ENCODE results near the gene CCNDBP1.
"Not testable (repeated sequence)": the region's sequence is repeated elsewhere in the genome, so short reads cannot be mapped to it uniquely, and the experiment has no call there.

DNA sequence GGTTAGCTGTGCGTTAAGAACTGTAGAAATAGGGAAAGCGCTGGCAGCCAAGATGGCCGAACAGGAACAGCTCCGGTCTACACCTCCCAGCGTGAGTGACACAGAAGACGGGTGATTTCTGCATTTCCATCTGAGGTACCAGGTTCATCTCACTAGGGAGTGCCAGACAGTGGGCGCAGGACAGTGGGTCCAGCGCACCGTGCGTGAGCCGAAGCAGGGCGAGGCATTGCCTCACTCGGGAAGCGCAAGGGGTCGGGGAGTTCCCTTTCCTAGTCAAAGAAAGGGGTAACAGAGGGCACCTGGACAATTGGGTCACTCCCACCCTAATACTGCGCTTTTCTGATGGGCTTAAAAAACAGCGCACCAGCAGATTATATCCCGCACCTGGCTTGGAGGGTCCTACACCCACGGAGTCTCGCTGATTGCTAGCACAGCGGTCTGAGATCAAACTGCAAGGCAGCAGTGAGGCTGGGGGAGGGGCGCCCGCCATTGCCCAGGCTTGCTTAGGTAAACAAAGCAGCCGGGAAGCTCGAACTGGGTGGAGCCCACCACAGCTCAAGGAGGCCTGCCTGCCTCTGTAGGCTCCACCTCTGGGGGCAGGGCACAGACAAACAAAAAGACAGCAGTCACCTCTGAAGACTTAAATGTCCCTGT, 9.4 kb upstream of the CCNDBP1 start:
- TF ChIP-seq PBX3 (IDR thresholded peaks at IDR 0.05); RCOR1 (IDR thresholded peaks at IDR 0.05; ENCODE audit: low read length); MAX (IDR thresholded peaks at IDR 0.05; ENCODE audit: low read depth); RAD21 (IDR thresholded peaks at IDR 0.05; ENCODE audit: low read length); USF2 (IDR thresholded peaks at IDR 0.05; ENCODE audit: borderline replicate concordance, low read depth, low read length): not testable (repeated sequence)
- TF ChIP-seq, protein P1, sequence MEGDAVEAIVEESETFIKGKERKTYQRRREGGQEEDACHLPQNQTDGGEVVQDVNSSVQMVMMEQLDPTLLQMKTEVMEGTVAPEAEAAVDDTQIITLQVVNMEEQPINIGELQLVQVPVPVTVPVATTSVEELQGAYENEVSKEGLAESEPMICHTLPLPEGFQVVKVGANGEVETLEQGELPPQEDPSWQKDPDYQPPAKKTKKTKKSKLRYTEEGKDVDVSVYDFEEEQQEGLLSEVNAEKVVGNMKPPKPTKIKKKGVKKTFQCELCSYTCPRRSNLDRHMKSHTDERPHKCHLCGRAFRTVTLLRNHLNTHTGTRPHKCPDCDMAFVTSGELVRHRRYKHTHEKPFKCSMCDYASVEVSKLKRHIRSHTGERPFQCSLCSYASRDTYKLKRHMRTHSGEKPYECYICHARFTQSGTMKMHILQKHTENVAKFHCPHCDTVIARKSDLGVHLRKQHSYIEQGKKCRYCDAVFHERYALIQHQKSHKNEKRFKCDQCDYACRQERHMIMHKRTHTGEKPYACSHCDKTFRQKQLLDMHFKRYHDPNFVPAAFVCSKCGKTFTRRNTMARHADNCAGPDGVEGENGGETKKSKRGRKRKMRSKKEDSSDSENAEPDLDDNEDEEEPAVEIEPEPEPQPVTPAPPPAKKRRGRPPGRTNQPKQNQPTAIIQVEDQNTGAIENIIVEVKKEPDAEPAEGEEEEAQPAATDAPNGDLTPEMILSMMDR (IDR thresholded peaks at IDR 0.05) = not testable (repeated sequence)
